SU-DHL-6 (cell line): ENCODE results near the gene TBCK.

Experiments
- H2AFZ ChIP-seq: fragments of 200-600 bp; sonication (generic); 2 replicates; pipeline ENCODE4 v1.6.1; 2014; ENCODE audit warnings: low read depth, mild to moderate bottlenecking, moderate library complexity, mixed read lengths, antibody characterized with exemption, low read length; ENCODE audit not compliant: severe bottlenecking
- H3F3A ChIP-seq: fragments of 200-600 bp; shearing (Covaris generic); 2 replicates; pipeline ENCODE4 v1.6.0; 2016; ENCODE audit warnings: antibody characterized with exemption, mild to moderate bottlenecking; ENCODE audit not compliant: insufficient read depth
- H3K27ac ChIP-seq: fragments of 200-600 bp; sonication (generic); 2 replicates; pipeline ENCODE4 v1.5.1; 2016; ENCODE audit warnings: low read depth, mild to moderate bottlenecking, low read length, moderate library complexity, mixed read lengths
- H3K27me3 ChIP-seq: fragments of 200-600 bp; sonication (generic), shearing (Covaris generic); 2 replicates; pipeline ENCODE4 v1.6.0; 2014; ENCODE audit warnings: mild to moderate bottlenecking, low read length
- H3K36me3 ChIP-seq: fragments of 200-600 bp; sonication (generic); 2 replicates; pipeline ENCODE4 v1.6.1; 2014; ENCODE audit warnings: mild to moderate bottlenecking, low read length, mixed read lengths
- H3K4me2 ChIP-seq: fragments of 300-600, 200-600 bp; shearing (Covaris generic), sonication (generic); 2 replicates; pipeline ENCODE4 v1.6.0; 2014; ENCODE audit warnings: low read length, low read depth, mild to moderate bottlenecking; ENCODE audit not compliant: poor library complexity, severe bottlenecking
- H3K4me3 ChIP-seq: fragments of 200-600 bp; sonication (generic); 2 replicates; pipeline ENCODE4 v1.5.1; 2014; ENCODE audit warnings: antibody characterized with exemption, low read length, mild to moderate bottlenecking, mixed read lengths; ENCODE audit not compliant: insufficient read depth, poor library complexity, severe bottlenecking
- H3K79me2 ChIP-seq: fragments of 200-600 bp; sonication (generic); 2 replicates; pipeline ENCODE4 v1.6.1; 2014; ENCODE audit warnings: mild to moderate bottlenecking, low read length, moderate library complexity; ENCODE audit not compliant: insufficient read depth
- H3K9ac ChIP-seq: fragments of 200-600 bp; sonication (generic); 2 replicates; pipeline ENCODE4 v1.7.0; 2014; ENCODE audit warnings: mild to moderate bottlenecking, low read length
- H3K9me2 ChIP-seq: fragments of 200-600 bp; sonication (generic); replicated peaks from 2 replicates; pipeline ENCODE4 v1.6.1; 2014; ENCODE audit warnings: low read length; ENCODE audit not compliant: insufficient read depth
- H3K9me3 ChIP-seq: fragments of 200-600 bp; sonication (generic); 2 replicates; pipeline ENCODE4 v1.6.1; 2014; ENCODE audit warnings: low read length, mixed read lengths; ENCODE audit not compliant: insufficient read depth
- H4K20me1 ChIP-seq: fragments of 200-600 bp; sonication (generic); 2 replicates; pipeline ENCODE4 v1.6.1; 2014; ENCODE audit warnings: low read depth, mild to moderate bottlenecking, antibody characterized with exemption, low read length, moderate library complexity, mixed read lengths
- CTCF ChIP-seq: fragments of 200-600 bp; sonication (generic); IDR thresholded peaks from one replicate; pipeline ENCODE4 v1.5.1; 2017; ENCODE audit warnings: antibody characterized with exemption, mild to moderate bottlenecking, low read length, moderate library complexity; ENCODE audit not compliant: insufficient read depth, poor library complexity, severe bottlenecking
- EZH2phosphoT487 ChIP-seq: fragments of 200-600 bp; sonication (generic), shearing (Covaris generic); conservative IDR thresholded peaks from 2 replicates; pipeline ENCODE4 v1.6.1; 2018; ENCODE audit warnings: mild to moderate bottlenecking, antibody characterized with exemption, low read length, moderate library complexity, mixed read lengths

The TBCK gene

DNA sequence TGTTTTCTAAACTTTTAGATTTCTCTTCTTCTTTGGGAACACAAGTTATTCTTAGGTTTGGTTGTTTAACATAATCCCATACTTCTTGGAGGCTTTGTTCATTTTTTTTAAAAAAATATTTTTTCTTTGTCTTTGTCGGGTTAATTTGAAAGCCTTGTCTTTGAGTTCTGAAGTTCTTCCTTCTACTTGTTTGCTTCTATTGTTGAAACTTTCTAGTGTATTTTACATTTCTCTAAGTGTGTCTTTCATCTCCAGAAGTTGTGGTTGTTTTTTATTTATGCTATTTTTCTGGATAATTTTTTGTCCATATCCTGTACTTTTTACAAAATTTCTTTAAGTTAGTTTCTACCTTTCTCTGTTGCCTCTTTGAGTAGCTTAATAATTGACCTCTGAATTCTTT, 304.6 kb downstream of the TBCK start:
- no peaks in the 10 kb centered on the region for H3K36me3 ChIP-seq
- no peak overlapping the region for H2AFZ ChIP-seq
- no peak overlapping the region for H3K4me3 ChIP-seq
- H3K79me2 ChIP-seq, result no peaks in the 10 kb centered on the region
- no peaks in the 10 kb centered on the region for H3F3A ChIP-seq
- no peaks in the 10 kb centered on the region for H3K9me3 ChIP-seq
- H3K27me3 ChIP-seq, result no peaks in the 10 kb centered on the region
- no peaks in the 10 kb centered on the region for H4K20me1 ChIP-seq
- H3K27ac ChIP-seq, result no peak overlapping the region
- H3K9ac ChIP-seq, result no peak overlapping the region
- H3K4me2 ChIP-seq, result no peak overlapping the region
- TF ChIP-seq EZH2phosphoT487 (no peak), CTCF (no peak)
- H3K9me2 ChIP-seq, result no peaks in the 10 kb centered on the region

DNA sequence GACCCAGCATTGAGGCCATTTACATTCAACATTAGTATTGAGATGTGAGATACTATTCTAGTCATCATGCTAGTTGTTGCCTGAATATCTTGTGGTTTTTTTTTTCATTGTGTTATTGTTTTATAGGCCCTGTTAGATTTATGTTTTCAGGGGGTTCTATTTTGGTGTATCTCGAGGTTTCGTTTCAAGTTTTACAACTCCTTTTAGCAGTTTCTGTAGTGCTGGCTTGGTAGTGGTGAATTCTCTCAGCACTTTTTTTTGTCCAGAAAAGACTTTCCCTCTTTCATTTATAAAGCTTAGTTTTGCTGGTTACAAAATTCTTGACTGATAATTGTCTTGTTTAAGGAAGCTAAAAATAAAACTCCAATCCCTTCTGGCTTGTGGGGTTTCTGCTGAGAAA, 305.2 kb downstream of the TBCK start:
- no peak overlapping the region for H3K9ac ChIP-seq
- no peak overlapping the region for H2AFZ ChIP-seq
- no peaks in the 10 kb centered on the region for H3K9me3 ChIP-seq
- H3K79me2 ChIP-seq, result no peaks in the 10 kb centered on the region
- no peaks in the 10 kb centered on the region for H4K20me1 ChIP-seq
- H3K4me2 ChIP-seq, result no peak overlapping the region
- H3F3A ChIP-seq, result no peaks in the 10 kb centered on the region
- H3K4me3 ChIP-seq, result no peak overlapping the region
- no peaks in the 10 kb centered on the region for H3K27me3 ChIP-seq
- no peak overlapping the region for H3K27ac ChIP-seq
- no peak for TF ChIP-seq EZH2phosphoT487
- no peak for TF ChIP-seq CTCF
- H3K9me2 ChIP-seq, result no peaks in the 10 kb centered on the region
- H3K36me3 ChIP-seq, result no peaks in the 10 kb centered on the region

DNA sequence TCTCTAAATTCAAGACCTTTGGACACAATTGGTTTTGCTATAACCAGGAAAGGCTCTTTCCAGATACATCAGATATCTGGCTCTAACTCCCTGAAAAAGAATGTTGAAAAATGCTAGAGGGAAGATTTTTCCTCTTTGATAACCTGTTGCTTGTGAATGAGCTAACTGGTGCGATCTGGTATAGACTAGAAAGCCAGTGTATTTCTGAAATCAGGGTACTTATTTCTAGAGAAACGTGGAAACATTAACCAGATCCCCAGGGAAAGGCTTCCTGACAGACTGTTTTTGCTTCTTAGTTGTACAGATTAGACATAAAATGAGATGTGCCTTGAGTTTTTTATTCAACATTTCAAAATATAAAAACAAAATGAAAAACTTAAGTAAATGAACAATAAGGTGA, 313.0 kb downstream of the TBCK start:
- no peaks in the 10 kb centered on the region for H3K27me3 ChIP-seq
- H3K9ac ChIP-seq, result no peak overlapping the region
- no peak overlapping the region for H3K27ac ChIP-seq
- no peaks in the 10 kb centered on the region for H3K36me3 ChIP-seq
- H3K79me2 ChIP-seq, result no peaks in the 10 kb centered on the region
- H3K4me3 ChIP-seq, result no peak overlapping the region
- TF ChIP-seq EZH2phosphoT487 (no peak), CTCF (no peak)
- H2AFZ ChIP-seq, result no peak overlapping the region
- no peaks in the 10 kb centered on the region for H3K9me2 ChIP-seq
- no peaks in the 10 kb centered on the region for H3F3A ChIP-seq
- H3K9me3 ChIP-seq, result no peaks in the 10 kb centered on the region
- H4K20me1 ChIP-seq, result no peaks in the 10 kb centered on the region
- no peak overlapping the region for H3K4me2 ChIP-seq
